Measurements from ENCODE around the gene FAM118B. TPM values are rescaled to one million over a fixed set of nuclear protein-coding genes. Genes with fewer than 3 reads are reported as not detected.

Gene FAM118B
- total RNA-seq, 1 donor from 2014 or later: 28.3 TPM

- TF ChIP-seq EZH2 (IDR thresholded peaks at IDR 0.05; ENCODE audit: insufficient read depth, low read length): no peak
- Histone ChIP-seq H4K20me1 (ENCODE audit: insufficient read depth, low read length) (peaks cover 5% of the 10 kb centered on the region), H3K36me3 (ENCODE audit: insufficient read depth, low read length) (no peaks in the 10 kb centered on the region), H3K4me3 (ENCODE audit: insufficient read depth, low read depth, low read length) (no peak overlapping the region), H3K4me2 (ENCODE audit: low read length) (no peak overlapping the region), H3K27me3 (ENCODE audit: insufficient read depth, low read length) (no peaks in the 10 kb centered on the region), H2AFZ (ENCODE audit: low read depth, low read length) (no peak overlapping the region), H3K9me3 (ENCODE audit: insufficient read depth, low read depth, low read length) (no peaks in the 10 kb centered on the region), H3K9ac (ENCODE audit: low read length) (no peak overlapping the region), H3K79me2 (ENCODE audit: insufficient read depth, low read length) (no peaks in the 10 kb centered on the region), H3K4me1 (ENCODE audit: insufficient read depth, low read length) (no peaks in the 10 kb centered on the region), H3K27ac (ENCODE audit: low read depth, low read length) (no peak overlapping the region)
- no peak overlapping the region for H3K27ac Mint-ChIP-seq (ENCODE audit: unreplicated experiment)
- H3K9me3 Mint-ChIP-seq (ENCODE audit: unreplicated experiment): no peaks in the 10 kb centered on the region
- DNase-seq (ENCODE audit: low read depth): no peak
- peaks cover 7% of the 10 kb centered on the region for H3K36me3 Mint-ChIP-seq (ENCODE audit: low read depth, unreplicated experiment)
- peaks cover 4% of the 10 kb centered on the region for H3K4me1 Mint-ChIP-seq (ENCODE audit: low read depth, unreplicated experiment)
- H3K4me3 Mint-ChIP-seq (ENCODE audit: unreplicated experiment): no peak overlapping the region
- no peak for FAIRE-seq
- H3K27me3 Mint-ChIP-seq (ENCODE audit: low read depth, unreplicated experiment): peaks cover 2% of the 10 kb centered on the region
These were observed 23.1 kb upstream of the FAM118B start for GRCh38 chr11:126188332-126189108.

DNA sequence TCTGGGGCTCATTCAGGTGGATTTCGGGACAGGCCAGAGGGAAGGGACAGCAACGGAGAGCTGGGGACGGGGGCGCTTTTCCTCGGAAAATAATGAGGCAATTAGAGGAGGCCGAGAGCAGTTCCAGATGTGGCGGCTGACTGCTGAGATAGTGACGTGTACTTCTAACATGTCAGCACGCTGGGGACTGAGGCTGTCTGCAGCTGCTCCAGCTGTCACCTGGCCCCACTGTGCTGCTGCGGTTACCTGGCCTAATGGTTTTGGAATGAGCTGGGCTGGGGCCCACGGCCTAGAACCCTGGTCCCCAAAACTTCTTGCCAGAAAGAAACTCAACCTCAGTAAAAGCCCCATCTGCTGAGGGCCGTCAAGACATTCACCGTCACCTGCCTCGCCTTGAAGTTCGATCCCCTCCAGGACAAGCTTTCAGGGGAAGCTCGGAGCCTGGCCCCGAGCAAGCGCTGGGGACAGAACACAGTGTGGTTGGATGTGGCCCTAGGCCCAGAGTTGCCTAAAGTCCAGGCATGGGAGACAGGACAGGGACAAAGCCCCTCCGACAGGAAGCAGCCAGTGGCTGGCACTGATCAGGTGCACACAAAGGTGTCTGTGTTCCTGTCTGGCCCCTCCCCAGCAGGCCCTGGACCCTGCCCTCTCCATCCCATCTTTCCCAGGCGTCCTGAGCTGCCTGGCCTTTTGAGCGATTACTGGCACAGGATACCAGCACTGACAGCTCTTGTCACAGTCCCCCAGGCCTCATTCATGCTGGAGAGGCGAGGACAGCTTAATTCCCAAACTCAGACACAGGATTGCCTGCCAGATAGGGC lies 22.3 kb upstream of the FAM118B start:
- Histone ChIP-seq H3K9me3 (ENCODE audit: insufficient read depth, low read depth, low read length) (no peaks in the 10 kb centered on the region), H3K4me3 (ENCODE audit: insufficient read depth, low read depth, low read length) (no peak overlapping the region), H4K20me1 (ENCODE audit: insufficient read depth, low read length) (peaks cover 9% of the 10 kb centered on the region), H3K27me3 (ENCODE audit: insufficient read depth, low read length) (no peaks in the 10 kb centered on the region), H3K9ac (ENCODE audit: low read length) (no peak overlapping the region), H2AFZ (ENCODE audit: low read depth, low read length) (no peak overlapping the region), H3K79me2 (ENCODE audit: insufficient read depth, low read length) (no peaks in the 10 kb centered on the region), H3K36me3 (ENCODE audit: insufficient read depth, low read length) (no peaks in the 10 kb centered on the region), H3K4me1 (ENCODE audit: insufficient read depth, low read length) (no peaks in the 10 kb centered on the region), H3K27ac (ENCODE audit: low read depth, low read length) (no peak overlapping the region), H3K4me2 (ENCODE audit: low read length) (no peak overlapping the region)
- FAIRE-seq (no peak), DNase-seq (ENCODE audit: low read depth) (no peak)
- TF ChIP-seq EZH2 (IDR thresholded peaks at IDR 0.05; ENCODE audit: insufficient read depth, low read length) (no peak), CTCF (IDR thresholded peaks at IDR 0.05; ENCODE audit: insufficient read depth, low read depth, low read length) (no peak)
- H3K27ac Mint-ChIP-seq (ENCODE audit: unreplicated experiment): no peak overlapping the region
- H3K27me3 Mint-ChIP-seq (ENCODE audit: low read depth, unreplicated experiment): peaks cover 2% of the 10 kb centered on the region
- H3K36me3 Mint-ChIP-seq (ENCODE audit: low read depth, unreplicated experiment): peaks cover 7% of the 10 kb centered on the region
- H3K4me3 Mint-ChIP-seq (ENCODE audit: unreplicated experiment): no peak overlapping the region
- H3K4me1 Mint-ChIP-seq (ENCODE audit: low read depth, unreplicated experiment): peaks cover 4% of the 10 kb centered on the region
- no peaks in the 10 kb centered on the region for H3K9me3 Mint-ChIP-seq (ENCODE audit: unreplicated experiment)

DNA sequence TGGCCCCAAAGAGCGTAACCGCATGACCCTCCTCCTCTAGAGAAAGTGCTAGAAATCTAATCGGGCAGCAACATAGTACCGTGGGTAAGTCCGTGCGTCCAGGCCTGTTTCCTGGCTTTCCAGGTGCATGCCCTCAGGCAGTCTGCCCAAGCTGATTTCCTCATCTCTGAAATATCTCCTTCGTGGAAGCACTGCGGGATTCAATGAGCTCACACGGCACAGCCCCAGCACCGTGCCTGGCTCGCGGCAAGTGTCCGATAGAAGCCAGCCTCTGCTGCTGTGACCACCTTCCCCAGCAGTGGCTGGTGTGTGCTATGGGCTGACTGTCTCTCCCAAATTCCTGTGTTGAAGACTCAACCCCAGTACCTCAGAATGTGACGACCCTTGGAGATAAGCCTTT lies 20.8 kb upstream of the FAM118B start:
- H3K27ac Mint-ChIP-seq (ENCODE audit: unreplicated experiment): no peak overlapping the region
- no peak overlapping the region for H2AFZ ChIP-seq (ENCODE audit: low read depth, low read length)
- H3K27me3 ChIP-seq (ENCODE audit: insufficient read depth, low read length): no peaks in the 10 kb centered on the region
- FAIRE-seq: no peak
- H3K4me2 ChIP-seq (ENCODE audit: low read length): no peak overlapping the region
- no peak overlapping the region for H3K4me3 ChIP-seq (ENCODE audit: insufficient read depth, low read depth, low read length)
- H3K4me3 Mint-ChIP-seq (ENCODE audit: unreplicated experiment): peak overlapping the region; percentile 57
- H3K9ac ChIP-seq (ENCODE audit: low read length): no peak overlapping the region
- peaks cover 11% of the 10 kb centered on the region for H4K20me1 ChIP-seq (ENCODE audit: insufficient read depth, low read length)
- peaks cover 4% of the 10 kb centered on the region for H3K4me1 Mint-ChIP-seq (ENCODE audit: low read depth, unreplicated experiment)
- peaks cover 2% of the 10 kb centered on the region for H3K27me3 Mint-ChIP-seq (ENCODE audit: low read depth, unreplicated experiment)
- H3K9me3 ChIP-seq (ENCODE audit: insufficient read depth, low read depth, low read length): no peaks in the 10 kb centered on the region
- no peak for DNase-seq (ENCODE audit: low read depth)
- H3K36me3 Mint-ChIP-seq (ENCODE audit: low read depth, unreplicated experiment): peaks cover 9% of the 10 kb centered on the region
- H3K36me3 ChIP-seq (ENCODE audit: insufficient read depth, low read length): no peaks in the 10 kb centered on the region
- H3K9me3 Mint-ChIP-seq (ENCODE audit: unreplicated experiment): no peaks in the 10 kb centered on the region
- no peak overlapping the region for H3K27ac ChIP-seq (ENCODE audit: low read depth, low read length)
- no peaks in the 10 kb centered on the region for H3K79me2 ChIP-seq (ENCODE audit: insufficient read depth, low read length)
- no peaks in the 10 kb centered on the region for H3K4me1 ChIP-seq (ENCODE audit: insufficient read depth, low read length)
- TF ChIP-seq EZH2 (IDR thresholded peaks at IDR 0.05; ENCODE audit: insufficient read depth, low read length): no peak
- TF ChIP-seq CTCF (IDR thresholded peaks at IDR 0.05; ENCODE audit: insufficient read depth, low read depth, low read length): no peak

Measured in astrocyte (in vitro differentiated cells and primary cell).